ENCODE data around the gene PYGM.

PYGM gene

DNA sequence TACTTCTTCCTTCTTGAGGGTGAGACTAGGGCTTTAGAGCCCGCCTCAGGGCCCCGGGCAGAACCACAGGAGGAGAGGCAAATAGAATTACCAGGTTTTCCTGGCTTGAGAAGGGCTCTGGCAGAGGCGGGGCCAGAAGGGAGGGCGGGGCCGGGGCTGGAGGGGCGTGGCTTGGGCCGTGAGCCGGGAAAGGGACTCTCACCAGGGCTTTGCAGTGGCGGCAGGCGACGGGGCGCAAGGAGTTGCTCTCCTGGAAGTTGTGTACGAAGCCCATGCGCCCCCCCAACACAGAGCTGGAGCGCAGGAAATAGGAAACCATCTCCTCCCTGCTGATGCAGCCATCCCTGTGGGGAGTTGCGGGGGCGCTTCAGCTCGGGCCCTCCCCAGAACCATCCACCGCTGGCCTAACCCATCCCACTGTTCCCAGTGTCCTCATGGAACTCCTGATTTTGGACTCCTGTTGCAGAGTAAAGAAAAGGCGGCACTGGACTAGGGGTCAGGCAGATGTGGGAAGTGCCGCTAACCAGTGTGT is 29.9 kb downstream of the PYGM start:
- no peak for DNase-seq

GRCh38 chr11:64728757-64729365 is 30.9 kb downstream of the PYGM start:
- DNase-seq, result no peak

GRCh38 chr11:64726867-64727530 is 32.8 kb downstream of the PYGM start:
- no peak for DNase-seq

DNA sequence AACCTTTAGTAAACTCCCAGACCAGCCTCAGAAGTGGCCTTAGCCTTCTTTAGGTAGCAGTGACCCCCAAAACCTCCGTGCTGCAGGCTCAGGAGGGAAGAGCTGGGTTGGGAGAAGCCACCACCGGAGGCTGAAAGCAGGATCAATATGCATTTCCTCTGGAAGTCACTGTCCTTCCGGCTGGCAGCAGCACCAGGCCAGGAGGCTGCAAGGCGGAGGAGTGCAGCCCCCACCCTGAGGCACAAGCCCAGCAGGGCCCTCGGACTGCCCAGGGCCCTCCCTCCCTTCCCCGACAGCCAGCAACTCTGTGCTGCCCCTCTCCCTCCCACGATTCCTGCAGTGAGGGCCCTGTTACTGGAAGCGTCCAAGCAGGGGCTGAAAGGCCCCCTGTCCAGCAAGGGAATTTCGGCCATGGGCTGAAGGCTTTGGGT is 33.5 kb downstream of the PYGM start:
- no peak for DNase-seq

- DNase-seq, result no peak
Measured at GRCh38 chr11:64724863-64725532, 34.8 kb downstream of the PYGM start.

GRCh38 chr11:64723907-64724862 is 35.6 kb downstream of the PYGM start:
- no peak for DNase-seq

GRCh38 chr11:64723117-64723906 is 36.5 kb downstream of the PYGM start, which contains the start of gene NRXN2:
TSS of gene NRXN2 (minus strand) at chr11:64723197. CDS start at chr11:64713699, 9,498 bp downstream.
- DNase-seq, result no peak

DNA sequence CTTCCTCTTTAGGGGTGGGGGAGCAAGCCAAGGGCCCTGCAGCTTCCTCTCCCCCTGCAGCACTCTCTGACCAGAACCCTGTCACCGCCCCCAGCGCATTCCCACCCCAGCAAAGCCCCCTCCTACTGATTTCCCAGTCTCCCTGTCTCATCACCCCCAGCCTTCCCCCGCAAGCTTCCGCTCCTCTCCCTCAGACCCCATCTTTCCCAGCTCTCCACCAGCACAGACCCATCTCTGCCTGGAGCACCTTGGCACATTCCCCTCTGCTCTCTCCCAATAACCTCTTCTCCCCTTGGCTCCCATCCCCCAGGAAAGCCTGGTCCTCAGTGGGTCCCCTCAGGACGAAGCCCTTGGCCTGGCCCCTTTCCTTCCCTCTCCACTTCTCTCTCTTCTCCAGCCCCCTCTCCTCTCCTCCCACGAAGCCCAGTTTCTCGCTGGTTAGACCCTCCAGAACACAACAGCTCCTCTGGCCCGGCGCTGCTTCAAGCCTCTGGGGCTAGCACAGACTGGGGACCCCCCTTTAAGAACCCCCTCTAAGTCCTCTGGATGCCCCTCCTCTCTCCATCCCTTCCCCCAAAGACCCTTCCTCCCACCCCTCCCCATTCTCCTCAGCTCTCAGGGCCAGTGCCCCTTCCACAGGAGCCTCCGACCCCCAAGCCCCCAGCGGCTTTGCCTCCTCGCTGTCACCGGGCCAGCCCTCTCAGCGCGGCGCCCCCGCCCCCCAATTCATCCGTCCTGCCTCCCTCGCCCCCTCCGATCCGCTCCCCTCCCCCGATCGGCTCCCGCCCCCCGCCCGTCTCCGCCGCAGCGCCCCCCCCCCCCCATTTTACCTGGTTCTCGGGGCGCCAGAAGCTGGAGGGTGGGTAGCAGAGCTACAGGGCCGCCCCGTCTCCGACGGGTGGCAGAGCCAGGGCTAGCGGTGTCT is 37.4 kb downstream of the PYGM start:
- DNase-seq, result no peak

DNA sequence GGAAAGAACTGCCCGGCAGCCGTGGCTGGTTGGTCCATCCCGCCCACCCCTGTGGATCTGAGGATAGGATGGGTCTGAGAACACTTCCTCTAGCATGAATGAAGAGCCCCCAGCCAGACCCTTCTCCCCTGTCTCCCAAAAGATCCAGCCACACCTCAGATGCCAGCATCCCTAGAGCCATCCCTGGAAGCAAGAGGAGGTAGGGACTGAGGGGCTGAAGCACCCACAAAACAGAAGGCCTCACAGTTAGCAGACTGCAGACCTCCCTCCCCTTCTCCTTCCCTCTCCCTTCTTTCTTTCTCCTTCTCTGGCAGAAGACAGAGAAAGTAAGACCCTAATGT is 38.4 kb downstream of the PYGM start:
- no peak for DNase-seq

- DNase-seq, result no peak
Measured at GRCh38 chr11:64720640-64721358, 39.0 kb downstream of the PYGM start.

GRCh38 chr11:64720167-64720566 is 39.6 kb downstream of the PYGM start:
- DNase-seq, result no peak

DNA sequence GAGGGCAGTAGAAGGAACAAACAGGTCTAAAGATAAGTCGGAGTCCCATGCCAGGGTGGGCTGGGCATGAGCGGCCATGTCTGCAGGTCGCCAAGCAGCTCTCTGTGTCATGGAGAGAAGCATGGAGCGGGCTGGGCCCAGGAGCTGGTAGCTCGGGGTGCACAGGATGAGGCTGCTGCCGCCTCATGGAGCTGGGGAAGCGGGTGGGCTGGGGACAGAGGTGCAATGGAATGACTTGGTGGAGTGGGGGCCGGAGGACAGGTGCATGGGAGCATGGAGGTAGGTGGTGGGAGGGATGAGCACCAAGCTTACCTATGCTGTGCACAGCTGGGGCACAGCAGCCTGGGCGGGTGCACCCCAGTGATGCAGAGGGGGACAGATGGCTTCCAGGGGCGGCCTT is 40.4 kb downstream of the PYGM start:
- no peak for DNase-seq

DNA sequence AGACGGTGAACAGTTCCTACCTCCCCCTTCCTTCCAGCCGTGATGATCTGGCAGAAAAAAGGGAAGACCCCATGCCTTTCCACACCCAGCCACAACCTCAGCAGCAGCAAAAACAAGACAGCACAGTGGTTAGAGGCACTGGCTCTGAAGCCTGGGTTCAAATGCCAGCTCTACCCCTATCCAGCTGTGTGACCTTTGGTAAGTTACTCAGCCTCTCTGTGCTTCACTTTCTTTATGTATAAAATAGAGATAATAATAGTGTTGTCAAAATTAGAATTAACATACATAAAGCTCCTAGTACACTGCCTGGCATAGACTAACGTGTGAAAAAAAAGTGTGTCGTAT is 41.0 kb downstream of the PYGM start:
- no peak for DNase-seq

DNA sequence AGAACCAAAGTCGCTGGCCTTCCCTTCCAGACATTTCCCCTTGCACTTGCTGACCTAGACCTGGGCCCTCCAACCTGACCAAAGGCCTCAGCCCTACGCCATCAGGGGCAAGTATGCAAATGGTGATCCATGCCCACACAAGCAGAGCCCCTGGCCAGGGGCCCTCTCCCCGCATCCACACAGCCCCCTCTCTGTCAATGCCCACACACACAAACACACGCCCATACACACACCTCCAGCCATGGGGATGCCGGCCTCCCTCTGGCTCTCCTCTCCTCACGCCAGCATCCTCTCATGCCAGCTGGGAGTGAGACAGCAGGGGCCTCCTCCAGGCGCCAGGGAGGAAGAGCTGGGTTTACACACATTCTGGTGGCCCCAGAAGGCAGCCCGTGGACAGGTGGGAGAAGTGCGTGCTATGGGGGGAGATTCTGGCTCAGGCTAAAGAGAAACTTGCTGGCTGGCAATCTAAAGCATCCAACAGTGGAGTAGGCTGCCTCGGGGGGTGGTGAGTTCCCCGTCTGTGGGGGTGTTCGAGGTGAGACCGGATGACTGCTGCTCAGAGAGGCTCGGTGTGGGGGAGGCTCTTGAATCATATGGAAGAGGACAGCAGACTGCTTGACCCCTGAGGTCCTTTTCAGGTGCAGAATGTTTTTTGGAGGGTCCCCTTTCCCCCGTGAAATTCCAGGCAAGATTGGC is 41.5 kb downstream of the PYGM start:
- no peak for DNase-seq

DNA sequence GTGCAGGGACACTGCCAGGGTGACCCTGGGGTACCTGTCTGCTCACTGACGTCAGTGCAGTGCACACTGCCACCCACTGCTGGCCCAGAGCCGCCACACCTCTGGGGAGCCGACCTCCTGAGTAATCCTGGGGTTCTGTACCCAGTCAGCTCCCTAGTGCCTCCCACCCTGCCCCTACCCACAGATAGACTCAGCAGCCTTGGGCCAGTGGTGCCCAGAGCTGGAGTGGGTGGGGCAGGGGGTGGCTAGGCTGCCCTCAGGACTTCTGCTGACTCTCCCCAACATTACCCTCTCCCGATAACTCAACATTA is 42.6 kb downstream of the PYGM start:
- DNase-seq, result no peak

DNA sequence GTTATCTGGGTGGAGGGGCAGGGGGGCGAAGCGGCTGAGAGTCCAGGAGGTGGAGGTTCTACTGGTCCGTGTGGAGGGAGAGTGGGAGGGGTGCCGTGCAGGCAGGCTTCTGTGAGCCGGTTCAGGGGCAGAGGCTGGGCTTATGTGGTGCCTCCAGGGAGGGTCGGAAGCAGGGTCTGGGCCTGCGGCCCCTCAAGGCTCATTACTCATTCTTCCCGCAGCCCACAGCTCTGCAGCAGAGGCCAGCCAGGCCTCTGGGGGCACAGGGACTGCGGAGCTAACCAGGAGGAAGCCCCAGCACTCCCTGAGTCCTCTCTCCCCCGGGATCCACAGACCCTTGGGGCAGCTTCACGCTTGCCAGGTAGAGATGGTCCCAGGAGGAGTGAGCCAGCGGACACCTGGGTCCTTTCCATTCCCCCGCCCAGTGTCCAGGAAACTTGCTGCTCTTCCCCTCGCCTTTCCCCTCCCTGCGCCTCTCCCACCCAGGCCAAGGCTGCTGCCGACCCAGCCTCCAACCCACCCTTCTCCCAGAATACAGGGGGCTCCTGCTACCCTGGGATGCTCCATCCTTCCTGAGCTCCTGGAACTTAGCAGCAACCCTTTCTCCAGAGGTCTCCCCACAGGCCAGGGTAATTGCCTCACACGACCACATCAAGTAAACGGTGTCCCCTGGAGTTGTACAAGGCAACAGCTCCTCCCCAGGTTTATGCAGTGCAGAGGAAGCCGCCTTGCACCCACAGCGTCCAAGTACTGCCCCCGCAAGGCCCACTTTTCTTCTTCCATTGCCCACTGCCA is 43.1 kb downstream of the PYGM start:
- DNase-seq, result no peak

- DNase-seq, result no peak
Measured at GRCh38 chr11:64715756-64716472, 43.9 kb downstream of the PYGM start.

DNA sequence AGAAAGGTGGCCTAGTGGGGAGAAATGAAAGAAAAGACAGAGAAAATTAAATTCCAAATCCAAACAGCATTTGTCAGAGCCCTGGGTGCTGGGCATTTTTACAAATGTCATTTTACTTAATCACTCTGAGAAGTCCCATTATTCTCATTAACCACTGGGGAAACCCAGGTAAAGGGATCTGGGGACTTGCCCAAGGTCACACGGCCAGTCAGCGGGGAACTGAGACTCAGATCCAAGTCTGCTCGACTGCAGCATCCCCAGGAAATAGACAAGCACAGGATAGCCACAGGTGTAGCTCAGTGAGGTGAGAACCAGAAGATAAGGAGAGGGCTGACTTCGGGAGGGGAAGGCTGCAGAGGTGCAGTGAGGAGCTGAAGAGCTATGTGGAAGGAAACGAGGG is 44.7 kb downstream of the PYGM start:
- DNase-seq, result no peak

All from NCI-H1048 (cell line).